Neuron (in vitro differentiated cells): ENCODE data around the gene IRF8.
A peak's percentile ranks its signal among the peaks of the same experiment; 100 is the strongest.
"Not testable (repeated sequence)": the region's sequence is repeated elsewhere in the genome, so short reads cannot be mapped to it uniquely, and the experiment has no call there.

Experiments used
- H2AFZ ChIP-seq: one replicate; pipeline ENCODE4 v1.6.1; 2013; ENCODE audit warnings: low read depth, mild to moderate bottlenecking, inconsistent platforms, low read length, moderate library complexity
- H3K27me3 ChIP-seq: one replicate; pipeline ENCODE4 v1.6.1; 2013; ENCODE audit warnings: low read length; ENCODE audit not compliant: insufficient read depth
- H3K36me3 ChIP-seq: one replicate; pipeline ENCODE4 v1.6.1; 2013; ENCODE audit warnings: low read length; ENCODE audit not compliant: insufficient read depth
- H3K4me1 ChIP-seq: one replicate; pipeline ENCODE4 v1.6.1; 2013; ENCODE audit warnings: low read length; ENCODE audit not compliant: insufficient read depth
- H3K4me3 ChIP-seq: 2 replicates; pipeline ENCODE4 v1.5.1; 2013; ENCODE audit warnings: mild to moderate bottlenecking, low read length, moderate library complexity
- H3K9me3 ChIP-seq: one replicate; pipeline ENCODE4 v1.6.1; 2013; ENCODE audit warnings: low read length

IRF8 gene, protein sequence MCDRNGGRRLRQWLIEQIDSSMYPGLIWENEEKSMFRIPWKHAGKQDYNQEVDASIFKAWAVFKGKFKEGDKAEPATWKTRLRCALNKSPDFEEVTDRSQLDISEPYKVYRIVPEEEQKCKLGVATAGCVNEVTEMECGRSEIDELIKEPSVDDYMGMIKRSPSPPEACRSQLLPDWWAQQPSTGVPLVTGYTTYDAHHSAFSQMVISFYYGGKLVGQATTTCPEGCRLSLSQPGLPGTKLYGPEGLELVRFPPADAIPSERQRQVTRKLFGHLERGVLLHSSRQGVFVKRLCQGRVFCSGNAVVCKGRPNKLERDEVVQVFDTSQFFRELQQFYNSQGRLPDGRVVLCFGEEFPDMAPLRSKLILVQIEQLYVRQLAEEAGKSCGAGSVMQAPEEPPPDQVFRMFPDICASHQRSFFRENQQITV

DNA sequence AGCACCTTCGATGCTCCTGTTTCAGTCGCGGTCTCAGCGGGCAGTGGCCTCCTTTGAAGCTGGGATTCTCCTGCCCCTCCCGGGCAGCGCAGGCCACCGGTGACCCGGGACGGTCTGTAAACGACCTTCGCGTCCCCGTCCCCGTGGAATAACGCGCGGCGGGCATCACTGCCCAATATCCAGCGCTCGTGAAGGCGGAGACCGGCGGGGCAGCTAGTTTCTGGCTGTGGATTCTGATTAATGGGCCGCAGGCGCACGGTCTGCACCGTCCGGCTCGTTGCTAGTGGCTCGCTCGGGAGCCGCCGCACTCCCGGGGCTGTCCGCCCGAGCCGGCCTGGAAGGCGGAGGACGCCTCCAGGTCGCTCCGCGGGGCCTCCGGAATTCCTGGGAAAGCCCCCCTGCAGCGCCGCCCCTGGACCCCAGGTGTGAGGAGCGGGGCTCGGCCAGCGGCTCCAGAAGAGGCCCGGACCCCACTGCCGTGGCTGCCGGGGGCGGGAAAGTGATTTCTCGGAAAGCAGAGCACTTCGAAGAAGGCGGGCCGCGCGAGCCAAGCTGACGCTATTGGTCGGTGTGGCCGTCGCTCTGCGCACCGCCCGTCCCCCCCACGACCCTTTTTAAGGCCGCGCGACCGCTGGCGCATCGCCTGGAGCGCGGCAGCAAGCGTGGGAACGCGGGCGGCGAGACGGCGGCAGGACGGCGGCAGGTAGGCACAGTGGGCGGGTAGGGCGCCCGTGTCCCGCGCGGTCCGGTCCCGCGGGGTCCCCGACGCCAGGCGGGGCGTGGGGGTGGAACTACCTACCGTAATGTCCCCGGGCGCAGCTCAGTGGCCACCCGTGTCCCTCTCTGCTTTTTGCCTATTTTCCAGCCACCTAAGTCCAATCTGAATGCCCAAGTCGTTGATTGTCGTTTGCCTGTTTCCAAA is at the start of gene IRF8:
Gene IRF8, plus strand, starts transcription at position 642 of the 922 bp plus-strand sequence. CDS start 3,854 bp downstream, outside the sequence.
- Histone ChIP-seq H3K4me3 (no peak within 1 kb of the TSS), H3K27me3 (peaks cover 93% of the 10 kb centered on the region), H2AFZ (peak within 1 kb of the TSS; percentile 37), H3K36me3 (no peaks in the 10 kb centered on the region), H3K9me3 (peaks cover 2% of the 10 kb centered on the region), H3K4me1 (peaks cover 2% of the 10 kb centered on the region)

DNA sequence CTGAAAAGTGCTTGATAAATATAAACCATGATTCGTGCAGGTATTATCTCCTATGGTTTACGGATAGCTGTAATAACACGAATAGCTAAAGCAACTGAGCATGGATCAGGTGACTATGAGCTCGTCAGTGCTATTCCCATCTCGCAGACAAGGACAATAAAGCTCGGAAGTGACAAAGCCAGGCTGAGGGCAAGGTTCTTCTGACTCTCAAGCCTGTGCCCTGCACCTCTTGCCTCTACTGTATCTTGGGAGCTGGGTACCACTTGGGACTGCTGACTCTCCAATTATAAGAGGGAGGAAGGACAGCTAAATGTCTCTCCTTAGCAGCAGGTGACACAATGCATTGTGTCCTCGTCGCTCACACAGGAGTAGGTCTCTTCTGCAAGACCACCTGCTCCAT is 49.6 kb upstream of the IRF8 start:
- Histone ChIP-seq H3K27me3 (peaks cover 8% of the 10 kb centered on the region), H3K4me1 (peaks cover 7% of the 10 kb centered on the region), H3K4me3 (no peak overlapping the region), H3K9me3 (no peaks in the 10 kb centered on the region), H3K36me3 (no peaks in the 10 kb centered on the region), H2AFZ (no peak overlapping the region)

DNA sequence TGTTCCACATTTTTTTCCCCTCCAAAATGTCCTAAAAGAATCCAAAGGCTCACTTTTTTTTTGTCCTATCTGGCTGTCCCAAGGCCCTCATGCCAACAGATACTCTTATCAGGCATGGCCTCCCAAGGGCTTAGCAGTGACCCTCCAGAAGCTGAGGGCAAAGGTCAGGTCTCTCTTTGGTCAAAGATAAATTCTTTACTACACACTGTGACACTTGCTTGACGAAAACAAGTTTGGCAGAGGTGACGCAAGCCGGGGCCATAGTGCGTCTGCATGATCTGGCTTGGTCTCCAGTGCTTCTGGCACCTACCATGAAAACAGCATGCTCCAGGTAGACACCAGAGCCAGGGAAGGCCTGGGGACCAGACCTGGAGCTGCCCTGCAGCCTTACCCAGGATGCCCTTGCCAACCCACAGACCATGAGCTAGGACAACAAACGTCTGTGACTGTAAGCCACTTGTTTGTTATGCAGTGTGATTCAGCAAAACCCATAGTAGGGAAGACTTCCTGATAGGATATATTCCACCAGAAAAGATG is 48.5 kb upstream of the IRF8 start:
- no peak overlapping the region for H2AFZ ChIP-seq
- peaks cover 8% of the 10 kb centered on the region for H3K27me3 ChIP-seq
- H3K4me3 ChIP-seq = no peak overlapping the region
- peaks cover 7% of the 10 kb centered on the region for H3K4me1 ChIP-seq
- peaks cover 3% of the 10 kb centered on the region for H3K9me3 ChIP-seq
- H3K36me3 ChIP-seq = no peaks in the 10 kb centered on the region

DNA sequence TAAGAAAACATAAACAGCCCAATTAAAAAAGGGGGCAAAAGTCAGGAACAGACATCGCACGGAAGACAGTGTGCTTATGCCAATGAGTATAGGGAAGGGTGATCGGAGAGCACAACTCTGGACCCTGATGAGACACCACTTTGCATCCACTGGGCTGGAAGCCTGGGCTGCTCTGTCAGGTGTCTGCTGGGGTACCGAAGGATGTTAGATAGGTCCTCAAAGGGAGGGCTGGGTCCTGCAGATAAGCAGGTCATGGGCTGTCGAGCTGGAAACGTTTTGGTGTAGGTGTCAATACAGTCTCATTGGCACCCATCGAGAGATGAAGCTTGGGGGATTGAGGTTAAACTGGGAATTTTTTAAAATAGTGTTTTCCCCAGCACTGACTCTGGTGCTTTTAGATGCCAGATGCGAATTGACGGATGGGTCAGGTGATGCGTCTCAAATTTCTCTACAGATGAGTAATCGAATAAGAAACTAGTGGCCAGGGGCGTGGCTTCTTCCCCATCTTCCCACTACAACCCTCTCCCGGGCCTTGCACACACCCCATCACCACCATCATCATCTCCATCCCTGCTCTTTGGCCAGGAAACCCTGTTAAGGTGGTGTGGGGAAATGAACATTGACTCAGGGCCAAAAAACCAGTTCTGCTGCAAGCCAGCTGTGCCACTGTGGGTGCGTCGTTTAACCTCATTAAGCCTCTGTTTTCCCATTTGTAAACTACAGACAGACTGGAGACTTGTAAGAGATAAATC is 47.8 kb upstream of the IRF8 start:
- Histone ChIP-seq H3K4me1 (peaks cover 7% of the 10 kb centered on the region), H3K36me3 (no peaks in the 10 kb centered on the region), H3K9me3 (peaks cover 3% of the 10 kb centered on the region), H3K4me3 (no peak overlapping the region), H3K27me3 (peaks cover 8% of the 10 kb centered on the region), H2AFZ (no peak overlapping the region)

DNA sequence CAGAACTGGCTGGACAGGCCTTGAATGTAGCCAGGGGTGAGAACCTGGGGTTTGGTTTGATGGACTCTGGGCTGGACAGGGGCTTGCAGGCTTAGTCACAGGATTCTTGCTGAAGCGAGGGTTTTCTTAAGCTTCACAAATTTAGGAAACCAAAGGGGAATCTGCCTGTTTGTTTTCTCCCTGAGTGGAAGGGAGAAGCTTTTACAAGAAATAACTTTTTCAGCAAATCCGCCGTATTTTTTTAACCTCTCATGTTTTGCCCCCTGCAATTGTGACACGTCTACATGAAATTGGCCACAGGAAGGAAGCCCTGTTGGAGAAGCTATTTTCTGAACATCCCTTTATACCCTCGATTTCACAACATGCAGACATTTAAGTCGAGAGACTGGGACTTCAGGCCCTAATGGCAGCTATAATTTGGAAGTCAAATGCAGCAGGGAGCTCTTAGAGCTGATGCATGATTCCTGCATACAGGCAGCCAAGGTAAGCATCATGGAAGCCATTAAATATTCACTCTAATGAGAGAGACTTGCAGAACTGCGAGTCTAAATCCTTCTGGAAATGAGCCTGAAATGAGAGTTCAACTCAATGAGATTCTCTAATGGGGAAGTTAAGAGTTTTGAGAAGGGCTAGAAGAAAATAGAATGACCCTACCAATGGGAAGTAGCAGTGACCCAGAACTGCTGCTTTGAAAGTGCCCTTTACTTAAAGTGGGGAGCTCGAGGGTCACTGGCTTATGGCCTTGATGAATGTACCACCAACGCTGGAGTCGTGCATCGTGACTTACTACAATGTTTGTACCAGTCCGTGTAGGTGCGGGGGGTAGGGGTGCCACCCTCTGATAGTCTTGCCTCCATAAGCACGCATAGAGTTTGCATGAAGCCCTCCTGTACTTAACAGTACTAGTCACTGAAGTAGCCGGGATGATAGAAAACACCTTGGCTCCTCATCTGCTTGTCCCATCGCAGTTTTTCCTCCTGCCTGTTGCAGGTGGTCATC is 45.1 kb upstream of the IRF8 start:
- Histone ChIP-seq H3K9me3 (peaks cover 3% of the 10 kb centered on the region), H3K4me3 (no peak overlapping the region), H2AFZ (no peak overlapping the region), H3K36me3 (no peaks in the 10 kb centered on the region), H3K4me1 (peaks cover 7% of the 10 kb centered on the region), H3K27me3 (peaks cover 7% of the 10 kb centered on the region)

DNA sequence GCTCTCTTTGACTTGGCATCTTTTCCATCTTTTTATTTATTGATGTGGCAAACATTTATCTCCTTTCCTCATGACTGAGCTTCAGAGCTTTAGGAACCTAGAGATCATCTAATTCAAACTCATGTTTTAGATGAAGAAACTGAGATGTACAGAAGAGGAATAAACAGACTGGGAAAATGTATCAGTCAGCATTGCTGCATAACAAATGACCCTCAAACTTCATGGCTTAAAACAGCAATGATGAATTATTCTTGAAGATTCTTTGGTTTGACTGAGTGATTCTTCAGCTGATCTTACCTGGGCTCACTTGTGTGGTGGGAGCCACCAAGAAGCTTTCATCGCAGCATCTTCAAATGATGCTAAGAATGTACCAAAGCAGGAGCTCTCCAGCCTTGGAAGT is 44.0 kb upstream of the IRF8 start:
- Histone ChIP-seq H2AFZ (no peak overlapping the region), H3K27me3 (peaks cover 3% of the 10 kb centered on the region)

DNA sequence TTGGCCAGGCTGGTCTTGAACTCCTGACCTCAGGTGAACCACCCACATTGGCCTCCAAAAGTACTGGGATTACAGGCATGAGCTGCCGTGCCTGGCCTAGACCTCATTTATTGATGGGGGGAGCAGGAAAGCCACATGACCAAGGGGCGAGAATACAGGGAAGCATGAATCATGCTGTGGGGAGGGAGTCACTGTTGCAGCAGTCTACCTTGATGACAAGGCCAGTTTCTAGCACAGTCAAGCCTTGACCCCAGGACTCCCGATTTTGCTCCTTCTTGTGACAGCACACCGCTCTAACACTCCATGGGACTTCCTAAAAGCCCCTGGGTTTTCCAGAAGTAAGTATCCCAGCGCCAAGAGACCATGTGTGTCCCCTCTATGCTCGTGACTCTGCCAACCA is 42.9 kb upstream of the IRF8 start:
- no peaks in the 10 kb centered on the region for H3K36me3 ChIP-seq
- peaks cover 7% of the 10 kb centered on the region for H3K4me1 ChIP-seq
- peaks cover 3% of the 10 kb centered on the region for H3K9me3 ChIP-seq
- H2AFZ ChIP-seq = no peak overlapping the region
- no peak overlapping the region for H3K4me3 ChIP-seq
- peaks cover 3% of the 10 kb centered on the region for H3K27me3 ChIP-seq

More for the DNA sequence above, 44.0 kb upstream of the IRF8 start:
- Histone ChIP-seq H3K4me3 (no peak overlapping the region), H3K4me1 (peaks cover 7% of the 10 kb centered on the region), H3K36me3 (no peaks in the 10 kb centered on the region), H3K9me3 (peaks cover 3% of the 10 kb centered on the region)

DNA sequence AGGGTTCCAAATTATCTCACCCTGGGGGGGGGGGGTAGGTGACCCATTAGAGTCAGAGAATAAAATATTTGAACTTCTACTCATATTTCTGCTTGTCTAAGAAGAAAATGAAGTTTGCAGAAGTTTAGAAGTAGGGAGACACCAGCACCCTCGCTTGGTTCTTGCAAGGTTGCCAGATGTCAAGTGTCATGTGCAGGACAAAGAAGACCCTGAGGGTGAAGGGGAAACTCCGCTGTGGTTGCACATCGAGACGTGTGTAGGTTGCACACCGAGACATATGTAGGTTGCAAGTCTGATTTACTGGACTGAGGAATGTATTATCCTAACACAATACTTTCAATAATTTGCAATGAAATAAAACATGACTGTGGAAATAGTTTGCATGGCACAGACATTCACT is 42.4 kb upstream of the IRF8 start:
- Histone ChIP-seq H3K4me1 (peaks cover 7% of the 10 kb centered on the region), H3K4me3 (no peak overlapping the region), H2AFZ (no peak overlapping the region), H3K36me3 (no peaks in the 10 kb centered on the region), H3K9me3 (peaks cover 3% of the 10 kb centered on the region), H3K27me3 (no peaks in the 10 kb centered on the region)

DNA sequence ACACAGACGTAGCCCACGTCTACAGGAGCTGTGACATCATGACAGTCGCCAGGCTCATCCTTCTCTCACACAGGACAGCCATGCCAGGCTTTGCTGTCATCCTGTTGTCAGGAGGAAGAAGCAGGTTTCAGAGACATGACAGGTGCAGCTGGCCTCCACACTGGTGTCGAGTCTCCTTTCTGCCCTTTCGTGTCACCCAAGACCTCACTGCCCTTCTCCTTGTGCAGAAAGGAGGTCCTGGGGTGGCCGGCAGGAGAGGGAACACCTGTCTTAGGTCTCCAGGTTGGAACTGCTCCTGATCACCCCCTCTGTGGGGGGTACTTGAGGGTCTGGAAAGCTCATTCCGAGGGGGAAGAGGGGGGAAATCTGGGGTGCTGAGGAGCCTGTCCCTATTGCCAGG is 41.6 kb upstream of the IRF8 start:
- Histone ChIP-seq H3K36me3 (no peaks in the 10 kb centered on the region), H3K27me3 (no peaks in the 10 kb centered on the region), H3K4me3 (no peak overlapping the region), H3K4me1 (peaks cover 7% of the 10 kb centered on the region), H3K9me3 (peaks cover 3% of the 10 kb centered on the region), H2AFZ (no peak overlapping the region)

DNA sequence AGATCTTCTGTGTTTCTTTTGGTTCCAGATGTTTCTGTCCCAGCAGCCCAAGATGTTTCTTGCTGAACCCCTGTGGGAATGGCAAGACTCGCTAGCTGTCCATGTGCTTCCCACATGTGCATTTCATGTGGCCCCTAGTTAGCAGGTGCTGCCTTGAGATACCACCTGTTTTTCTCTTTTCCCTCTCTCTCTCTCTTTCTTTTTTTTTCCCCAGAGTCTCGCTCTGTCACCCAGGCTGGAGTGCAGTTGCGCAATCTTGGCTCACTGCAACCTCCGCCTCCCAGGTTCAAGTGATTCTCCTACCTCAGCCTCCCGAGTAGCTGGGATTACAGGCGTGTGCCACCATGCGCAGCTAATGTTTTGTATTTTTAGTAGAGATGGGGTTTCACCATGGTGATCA is 40.4 kb upstream of the IRF8 start:
- H3K36me3 ChIP-seq, H3K27me3 ChIP-seq, H3K4me1 ChIP-seq, H3K9me3 ChIP-seq, H2AFZ ChIP-seq, H3K4me3 ChIP-seq: not testable (repeated sequence)

DNA sequence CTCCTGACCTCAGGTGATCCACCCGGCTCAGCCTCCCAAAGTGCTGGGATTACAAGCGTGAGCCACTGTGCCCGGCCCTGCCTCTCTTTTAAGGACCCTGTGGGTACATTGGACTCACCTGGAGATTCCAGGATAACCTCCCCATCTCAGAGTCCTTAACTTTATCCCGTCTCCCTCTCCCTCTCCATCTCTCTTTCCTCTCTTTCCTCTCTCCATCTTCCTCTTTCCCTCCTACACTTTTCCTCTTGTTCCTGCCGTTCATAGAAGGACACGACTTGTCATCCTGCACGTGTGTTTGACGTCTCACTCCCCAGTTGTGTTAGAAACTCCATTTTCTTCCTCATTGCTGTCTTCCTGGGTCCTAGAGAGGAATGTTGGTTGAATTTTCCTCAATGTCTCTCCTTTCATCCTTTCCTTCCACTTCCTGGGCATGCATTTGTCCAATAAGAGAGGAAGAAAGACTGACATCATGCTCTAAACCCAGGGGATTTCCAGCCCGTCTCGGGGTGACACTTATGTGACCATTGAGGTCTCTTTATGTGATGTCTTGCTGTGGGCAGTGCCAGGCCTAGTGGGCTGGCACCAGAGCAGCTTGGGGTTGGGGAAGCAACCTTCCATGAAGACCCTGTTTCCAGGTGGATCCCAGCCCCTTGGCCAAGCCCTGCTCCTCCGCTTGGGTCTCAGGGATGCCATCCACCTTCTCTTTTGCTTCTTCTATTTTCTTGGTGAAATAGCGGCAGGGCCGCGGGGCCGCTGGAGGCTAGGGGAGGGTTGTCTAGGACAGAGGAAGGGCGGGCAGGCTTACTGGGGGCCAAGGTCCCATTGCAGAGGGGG is 39.8 kb upstream of the IRF8 start:
- no peak overlapping the region for H3K4me3 ChIP-seq
- no peaks in the 10 kb centered on the region for H3K27me3 ChIP-seq
- H3K9me3 ChIP-seq = peaks cover 3% of the 10 kb centered on the region
- no peak overlapping the region for H2AFZ ChIP-seq
- no peaks in the 10 kb centered on the region for H3K36me3 ChIP-seq
- H3K4me1 ChIP-seq = no peaks in the 10 kb centered on the region
